Thymus (tissue), 11 donors: Measurements from ENCODE around the gene SPATA6. TPM values are rescaled to one million over a fixed set of nuclear protein-coding genes. Genes with fewer than 3 reads are reported as not detected.
"Not testable (repeated sequence)": the region's sequence is repeated elsewhere in the genome, so short reads cannot be mapped to it uniquely, and the experiment has no call there.

Experiments
- DNase-seq, 9 donors: peaks; one replicate each; pipeline ENCODE4 v3.0.0-alpha.2; 2013; ENCODE audit warnings: low spot score in 9 of 9, low read depth in 6 of 9, missing footprints in 1 of 9
- H3K27ac ChIP-seq, 2 donors: one replicate each; pipeline ENCODE4 v1.5.1; 2013; ENCODE audit warnings: control low read depth in 1 of 2, low read depth in 1 of 2, low read length in 1 of 2, mild to moderate bottlenecking in 1 of 2, moderate library complexity in 1 of 2
- H3K27me3 ChIP-seq, 2 donors: one replicate each; pipeline ENCODE4 v1.5.1; 2013; ENCODE audit warnings: low read length in 1 of 2; ENCODE audit not compliant: control insufficient read depth in 2 of 2, insufficient read depth in 1 of 2
- H3K36me3 ChIP-seq, 2 donors: one replicate each; pipeline ENCODE4 v1.5.1; 2013; ENCODE audit warnings: low read length in 1 of 2, mild to moderate bottlenecking in 1 of 2, moderate library complexity in 1 of 2; ENCODE audit not compliant: control insufficient read depth in 2 of 2, insufficient read depth in 2 of 2
- H3K4me1 ChIP-seq, 2 donors: one replicate each; pipeline ENCODE4 v1.5.1; 2013; ENCODE audit warnings: low read length in 2 of 2; ENCODE audit not compliant: control insufficient read depth in 2 of 2, insufficient read depth in 2 of 2
- H3K4me3 ChIP-seq, 2 donors: one replicate each; pipeline ENCODE4 v1.5.1; 2013; ENCODE audit warnings: low read length in 2 of 2, control low read depth in 1 of 2, mild to moderate bottlenecking in 1 of 2
- H3K9me3 ChIP-seq, 2 donors: one replicate each; pipeline ENCODE4 v1.5.1; 2013; ENCODE audit warnings: low read length in 1 of 2, mild to moderate bottlenecking in 1 of 2; ENCODE audit not compliant: control insufficient read depth in 2 of 2, insufficient read depth in 1 of 2
- WGBS: extraction: QIAGEN DNeasy Blood & Tissue Kit; methylation state at CpG from one replicate; pipeline ENCODE4 v1.1.7; 2013; 5-methylcytosine and 5-hydroxymethylcytosine counted together
- polyA plus RNA-seq: library from polyadenylated mRNA; stranded (reverse); fragments of 200-250 nt; gene quantifications from one replicate; pipeline ENCODE4 v1.2.3, GENCODE V29; 2013
- total RNA-seq: library from RNA; stranded (reverse); fragments of 120-200 nt; gene quantifications from one replicate; pipeline ENCODE4 v1.2.4, GENCODE V29; 2013
- donor health status: healthy.

The SPATA6 gene
- total and polyA plus RNA-seq, 2 donors: 5.2 to 6.0 TPM

DNA sequence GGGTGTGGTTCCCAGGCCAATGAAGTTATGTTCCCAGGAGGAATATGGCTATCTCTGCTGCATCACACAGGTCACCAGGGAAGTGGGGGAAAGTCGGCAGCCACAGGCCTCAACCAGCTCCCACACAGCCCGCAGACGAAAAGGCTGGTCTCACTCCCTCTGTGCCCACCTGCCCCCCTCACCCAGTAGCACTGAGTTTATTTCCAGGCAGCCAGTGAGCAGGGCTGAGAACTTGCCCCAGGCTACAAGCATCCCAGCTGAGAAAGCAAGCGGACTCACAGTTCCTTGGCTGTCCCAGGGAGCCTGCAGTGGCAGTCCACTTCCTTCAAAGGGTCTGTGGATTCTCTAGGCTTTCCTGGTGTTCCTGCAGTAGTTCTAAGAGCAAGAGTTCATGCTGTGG lies 180.6 kb downstream of the SPATA6 start:
- no peaks in the 10 kb centered on the region for H3K36me3 ChIP-seq
- H3K4me3 ChIP-seq: no peak overlapping the region
- peaks cover 0 to 3% of the 10 kb centered on the region in 2 donors for H3K9me3 ChIP-seq
- no peak overlapping the region for H3K27ac ChIP-seq
- H3K4me1 ChIP-seq: no peaks in the 10 kb centered on the region
- no peak for DNase-seq
- WGBS: 96% methylated on average over 4 of the region's 4 CpGs
- no peaks in the 10 kb centered on the region for H3K27me3 ChIP-seq

DNA sequence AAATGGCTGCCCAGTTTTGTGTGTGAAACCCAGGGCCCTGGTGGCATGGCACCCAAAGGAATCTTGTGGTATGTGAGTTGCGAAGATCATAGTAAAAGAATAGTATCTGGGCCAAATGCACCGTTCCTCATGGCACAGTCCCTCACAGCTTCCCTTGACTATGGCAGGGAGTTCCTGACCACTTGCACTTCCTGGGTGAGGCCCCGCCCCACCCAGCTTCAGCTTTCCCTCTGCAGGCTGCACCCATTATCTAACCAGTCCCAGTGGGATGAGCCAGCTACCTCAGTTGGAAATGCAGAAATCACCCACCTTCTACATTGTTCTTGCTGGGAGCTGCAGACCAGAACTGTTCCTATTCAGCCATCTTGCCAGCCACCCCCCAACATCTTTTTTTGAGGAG lies 186.5 kb downstream of the SPATA6 start:
- Histone ChIP-seq H3K27ac (no peak overlapping the region), H3K27me3 (no peaks in the 10 kb centered on the region), H3K4me1 (no peaks in the 10 kb centered on the region), H3K9me3 (peaks cover 0 to 3% of the 10 kb centered on the region in 2 donors), H3K36me3 (no peaks in the 10 kb centered on the region), H3K4me3 (no peak overlapping the region)
- 94% methylated on average over 3 of the region's 3 CpGs for WGBS
- no peak for DNase-seq

DNA sequence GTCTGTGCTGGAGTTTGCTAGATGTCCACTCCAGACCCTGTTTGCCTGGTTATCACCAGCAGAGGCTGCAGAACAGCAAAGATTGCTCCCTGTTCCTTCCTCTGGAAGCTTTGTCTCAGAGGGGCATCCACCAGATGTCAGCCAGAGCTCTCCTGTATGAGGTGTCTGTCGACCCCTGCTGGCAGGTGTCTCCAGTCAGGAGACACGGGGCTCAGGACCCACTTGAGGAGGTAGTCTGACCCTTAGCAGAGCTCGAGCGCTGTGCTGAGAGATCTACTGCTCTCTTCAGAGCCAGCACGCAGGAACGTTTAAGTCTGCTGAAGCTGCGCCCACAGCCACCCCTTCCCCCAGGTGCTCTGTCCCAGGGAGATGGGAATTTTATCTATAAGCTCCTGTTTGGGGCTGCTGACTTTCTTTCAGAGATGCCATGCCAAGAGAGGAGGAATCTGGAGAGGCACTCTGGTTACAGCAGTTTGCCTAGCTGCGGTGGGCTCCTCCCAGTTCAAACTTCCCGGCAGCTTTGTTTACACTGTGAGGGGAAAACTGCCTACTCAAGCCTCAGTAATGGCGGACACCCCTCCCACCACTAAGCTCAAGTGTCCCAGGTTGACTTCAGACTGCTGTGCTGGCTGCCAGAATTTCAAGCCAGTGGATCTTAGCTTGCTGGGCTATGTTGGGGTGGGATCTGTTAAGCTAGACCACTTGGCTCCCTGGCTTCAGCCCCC lies 187.1 kb downstream of the SPATA6 start:
- not testable (repeated sequence) for H3K36me3 ChIP-seq, DNase-seq, H3K9me3 ChIP-seq, H3K27me3 ChIP-seq, H3K4me1 ChIP-seq, H3K27ac ChIP-seq, H3K4me3 ChIP-seq
- 85% methylated on average over 10 of the region's 10 CpGs for WGBS

DNA sequence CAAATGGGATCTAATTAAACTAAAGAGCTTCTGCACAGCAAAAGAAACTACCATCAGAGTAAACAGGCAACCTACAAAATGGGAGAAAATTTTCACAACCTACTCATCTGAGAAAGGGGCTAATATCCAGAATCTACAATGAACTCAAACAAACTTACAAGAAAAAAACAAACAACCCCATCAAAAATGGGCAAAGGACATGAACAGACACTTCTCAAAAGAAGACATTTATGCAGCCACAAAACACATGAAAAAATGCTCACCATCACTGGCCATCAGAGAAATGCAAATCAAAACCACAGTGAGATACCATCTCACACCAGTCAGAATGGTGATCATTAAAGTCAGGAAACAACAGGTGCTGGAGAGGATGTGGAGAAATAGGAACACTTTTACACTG lies 189.7 kb downstream of the SPATA6 start:
- not testable (repeated sequence) for H3K27ac ChIP-seq, H3K27me3 ChIP-seq, H3K4me3 ChIP-seq, H3K4me1 ChIP-seq, H3K9me3 ChIP-seq, DNase-seq, H3K36me3 ChIP-seq

DNA sequence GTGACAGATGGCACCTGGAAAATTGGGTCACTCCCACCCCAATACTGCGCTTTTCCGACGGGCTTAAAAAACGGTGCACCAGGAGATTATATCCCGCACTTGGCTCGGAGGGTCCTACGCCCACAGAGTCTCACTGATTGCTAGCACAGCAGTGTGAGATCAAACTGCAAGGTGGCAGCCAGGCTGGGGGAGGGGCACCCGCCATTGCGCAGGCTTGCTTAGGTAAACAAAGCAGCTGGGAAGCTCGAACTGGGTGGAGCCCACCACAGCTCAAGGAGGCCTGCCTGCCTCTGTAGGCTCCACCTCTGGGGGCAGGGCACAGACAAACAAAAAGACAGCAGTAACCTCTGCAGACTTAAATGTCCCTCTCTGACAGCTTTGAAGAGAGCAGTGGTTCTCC lies 194.6 kb downstream of the SPATA6 start:
- DNase-seq, H3K4me1 ChIP-seq, H3K4me3 ChIP-seq, H3K27me3 ChIP-seq, H3K36me3 ChIP-seq, H3K27ac ChIP-seq, H3K9me3 ChIP-seq: not testable (repeated sequence)
- 97% methylated on average over 10 of the region's 10 CpGs for WGBS

DNA sequence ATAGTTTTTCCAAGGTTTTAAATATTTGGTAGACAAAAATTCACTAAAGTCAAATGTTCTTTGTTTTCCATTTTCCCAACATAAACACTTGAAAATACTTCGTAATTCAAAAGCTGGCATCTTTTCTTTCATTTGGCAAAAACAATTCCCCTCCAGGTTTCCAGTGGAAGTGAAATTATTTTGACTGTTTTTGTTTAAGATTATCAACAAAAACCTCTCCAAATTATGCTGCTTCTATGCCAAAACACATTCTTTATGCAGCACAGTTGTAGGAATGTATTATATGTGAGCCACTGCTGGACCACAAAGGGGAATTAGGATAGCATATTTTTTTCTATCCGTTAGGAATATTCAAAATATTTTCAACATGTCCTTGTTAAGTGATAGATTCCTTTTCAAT lies 205.4 kb downstream of the SPATA6 start:
- Histone ChIP-seq H3K27me3 (no peaks in the 10 kb centered on the region), H3K36me3 (no peaks in the 10 kb centered on the region), H3K4me1 (no peaks in the 10 kb centered on the region), H3K4me3 (no peak overlapping the region), H3K9me3 (no peaks in the 10 kb centered on the region), H3K27ac (no peak overlapping the region)
- WGBS: 93% methylated on average over 2 of the region's 2 CpGs
- no peak for DNase-seq

DNA sequence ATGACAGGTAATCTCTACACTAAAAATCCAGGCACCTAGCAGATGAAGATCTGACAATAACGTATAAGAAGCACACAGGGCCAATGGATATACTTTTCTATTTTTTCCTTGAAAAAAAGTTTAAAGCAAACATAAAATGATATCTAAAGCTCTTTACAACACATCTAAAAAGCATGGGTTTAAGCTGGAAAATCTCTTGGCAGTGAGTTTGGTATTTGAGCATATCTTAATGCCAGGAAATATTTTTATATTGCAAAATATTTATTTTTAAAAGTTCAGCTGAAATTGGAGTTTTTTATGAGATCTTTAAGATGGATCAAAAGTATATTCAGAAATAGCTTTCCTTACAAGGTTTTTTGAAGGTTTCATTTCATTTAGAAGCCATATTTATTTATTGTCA lies 209.0 kb downstream of the SPATA6 start:
- no peaks in the 10 kb centered on the region for H3K27me3 ChIP-seq
- H3K27ac ChIP-seq: no peak overlapping the region
- no peak for DNase-seq
- WGBS: 88% methylated on average over 1 of the region's 1 CpG
- no peak overlapping the region for H3K4me3 ChIP-seq
- no peaks in the 10 kb centered on the region for H3K36me3 ChIP-seq
- H3K4me1 ChIP-seq: no peaks in the 10 kb centered on the region
- no peaks in the 10 kb centered on the region for H3K9me3 ChIP-seq

DNA sequence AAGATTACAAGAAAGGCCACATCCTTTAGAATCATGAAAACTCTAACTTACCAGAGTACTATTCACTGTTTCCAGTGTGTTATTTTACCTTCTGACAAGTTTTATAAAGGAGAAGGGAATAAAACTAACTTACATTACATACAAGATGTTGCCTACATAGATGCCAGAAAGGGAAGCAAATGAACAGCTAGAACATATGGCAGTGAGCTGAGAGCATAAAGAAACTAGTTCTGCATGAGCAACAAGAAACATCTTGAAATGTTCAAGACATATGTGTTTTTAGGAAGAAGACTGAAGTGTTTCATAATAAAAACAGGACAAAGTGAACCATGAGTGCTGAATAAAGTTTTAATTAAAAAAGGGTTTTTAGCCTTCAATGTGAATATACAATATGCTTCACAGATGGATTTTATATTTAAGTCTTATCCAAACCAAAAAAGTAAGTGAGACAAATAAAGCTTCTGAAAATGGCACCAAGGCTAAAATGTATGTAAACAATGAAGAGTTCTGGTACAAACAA lies 210.1 kb downstream of the SPATA6 start:
- no peaks in the 10 kb centered on the region for H3K36me3 ChIP-seq
- DNase-seq: no peak
- no peak overlapping the region for H3K4me3 ChIP-seq
- no peaks in the 10 kb centered on the region for H3K27me3 ChIP-seq
- no peaks in the 10 kb centered on the region for H3K4me1 ChIP-seq
- H3K27ac ChIP-seq: no peak overlapping the region
- no peaks in the 10 kb centered on the region for H3K9me3 ChIP-seq

DNA sequence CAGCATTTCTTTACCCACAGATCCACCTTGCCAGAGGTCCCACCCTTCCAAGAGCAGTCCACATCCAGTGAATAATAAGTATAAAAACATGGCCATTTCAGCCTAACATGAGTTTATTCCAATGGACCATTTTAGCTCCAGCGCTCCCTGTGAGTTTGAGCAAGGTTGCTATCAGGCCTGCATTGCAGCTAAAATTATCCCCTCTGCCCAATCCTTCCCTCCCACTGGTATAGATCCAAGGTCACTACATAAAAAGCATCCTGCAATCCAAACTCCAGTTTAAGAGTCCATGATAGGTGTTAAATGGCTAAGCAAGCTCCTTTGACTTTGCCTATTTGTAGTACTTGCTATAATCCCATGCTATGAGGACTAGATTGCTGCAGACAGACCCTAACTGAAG lies 213.9 kb downstream of the SPATA6 start:
- Histone ChIP-seq H3K36me3 (no peaks in the 10 kb centered on the region), H3K9me3 (no peaks in the 10 kb centered on the region), H3K27me3 (no peaks in the 10 kb centered on the region), H3K4me3 (no peak overlapping the region), H3K27ac (no peak overlapping the region), H3K4me1 (no peaks in the 10 kb centered on the region)
- WGBS: 97% methylated on average over 1 of the region's 1 CpG
- DNase-seq: no peak
